ENCODE results near the gene ZWILCH. TPM values are rescaled to one million over a fixed set of nuclear protein-coding genes. Genes with fewer than 3 reads are reported as not detected.

ZWILCH gene
- total and polyA plus RNA-seq, 2 donors (not counting 1 experiment from before 2014, with no cell fraction given), result 14.5 to 25.4 TPM

GRCh38 chr15:66590435-66590834 lies 85.3 kb downstream of the ZWILCH start:
- Histone ChIP-seq H3K27me3 (ENCODE audit: control insufficient read depth, insufficient read depth, low read length) (peaks cover 24% of the 10 kb centered on the region), H3K9ac (ENCODE audit: insufficient read depth, low read length) (no peak overlapping the region), H3K9me3 (ENCODE audit: control insufficient read depth, insufficient read depth, low read depth, low read length) (no peaks in the 10 kb centered on the region), H4K20me1 (ENCODE audit: control insufficient read depth, extremely low read depth, insufficient read depth, low read length) (no peaks in the 10 kb centered on the region), H3K4me1 (ENCODE audit: control insufficient read depth, extremely low read depth, insufficient read depth, low read length) (no peaks in the 10 kb centered on the region), H3K27ac (ENCODE audit: insufficient read depth, low read length) (no peak overlapping the region), H3K4me3 (replicated peaks in 1 of 4; ENCODE audit: control extremely low read depth in 1 of 4, insufficient read depth in 1 of 4, low read depth in 3 of 4, low read length in 4 of 4) (no peak overlapping the region), H3K36me3 (ENCODE audit: control insufficient read depth, insufficient read depth, low read length) (no peaks in the 10 kb centered on the region), H2AFZ (ENCODE audit: low read length) (no peak overlapping the region), H3K79me2 (ENCODE audit: control insufficient read depth, insufficient read depth, low read length) (no peaks in the 10 kb centered on the region), H3K4me2 (ENCODE audit: extremely low read depth, insufficient read depth, low read length) (no peak overlapping the region)
- TF ChIP-seq EZH2 (IDR thresholded peaks at IDR 0.05; ENCODE audit: low read length, missing control alignments), result no peak
- TF ChIP-seq, protein P1, sequence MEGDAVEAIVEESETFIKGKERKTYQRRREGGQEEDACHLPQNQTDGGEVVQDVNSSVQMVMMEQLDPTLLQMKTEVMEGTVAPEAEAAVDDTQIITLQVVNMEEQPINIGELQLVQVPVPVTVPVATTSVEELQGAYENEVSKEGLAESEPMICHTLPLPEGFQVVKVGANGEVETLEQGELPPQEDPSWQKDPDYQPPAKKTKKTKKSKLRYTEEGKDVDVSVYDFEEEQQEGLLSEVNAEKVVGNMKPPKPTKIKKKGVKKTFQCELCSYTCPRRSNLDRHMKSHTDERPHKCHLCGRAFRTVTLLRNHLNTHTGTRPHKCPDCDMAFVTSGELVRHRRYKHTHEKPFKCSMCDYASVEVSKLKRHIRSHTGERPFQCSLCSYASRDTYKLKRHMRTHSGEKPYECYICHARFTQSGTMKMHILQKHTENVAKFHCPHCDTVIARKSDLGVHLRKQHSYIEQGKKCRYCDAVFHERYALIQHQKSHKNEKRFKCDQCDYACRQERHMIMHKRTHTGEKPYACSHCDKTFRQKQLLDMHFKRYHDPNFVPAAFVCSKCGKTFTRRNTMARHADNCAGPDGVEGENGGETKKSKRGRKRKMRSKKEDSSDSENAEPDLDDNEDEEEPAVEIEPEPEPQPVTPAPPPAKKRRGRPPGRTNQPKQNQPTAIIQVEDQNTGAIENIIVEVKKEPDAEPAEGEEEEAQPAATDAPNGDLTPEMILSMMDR (conservative IDR thresholded peaks at IDR 0.05 in 1 of 2, IDR thresholded peaks at IDR 0.05 in 1 of 2; ENCODE audit: low read depth in 1 of 2, low read length in 2 of 2), result no peak
- no peak for DNase-seq (ENCODE audit: low read depth in 2 of 2)

- no peak for DNase-seq (ENCODE audit: low read depth in 2 of 2)
- no peak for TF ChIP-seq EZH2 (IDR thresholded peaks at IDR 0.05; ENCODE audit: low read length, missing control alignments)
These were observed 86.3 kb downstream of the ZWILCH start for GRCh38 chr15:66591322-66591862.

GRCh38 chr15:66592505-66593218 lies 87.5 kb downstream of the ZWILCH start:
- Histone ChIP-seq H4K20me1 (ENCODE audit: control insufficient read depth, extremely low read depth, insufficient read depth, low read length) (no peaks in the 10 kb centered on the region), H3K79me2 (ENCODE audit: control insufficient read depth, insufficient read depth, low read length) (no peaks in the 10 kb centered on the region), H2AFZ (ENCODE audit: low read length) (no peak overlapping the region), H3K9ac (ENCODE audit: insufficient read depth, low read length) (no peak overlapping the region), H3K27me3 (ENCODE audit: control insufficient read depth, insufficient read depth, low read length) (peaks cover 20% of the 10 kb centered on the region), H3K9me3 (ENCODE audit: control insufficient read depth, insufficient read depth, low read depth, low read length) (no peaks in the 10 kb centered on the region), H3K27ac (ENCODE audit: insufficient read depth, low read length) (no peak overlapping the region), H3K4me3 (replicated peaks in 1 of 4; ENCODE audit: control extremely low read depth in 1 of 4, insufficient read depth in 1 of 4, low read depth in 3 of 4, low read length in 4 of 4) (no peak overlapping the region), H3K4me2 (ENCODE audit: extremely low read depth, insufficient read depth, low read length) (no peak overlapping the region), H3K36me3 (ENCODE audit: control insufficient read depth, insufficient read depth, low read length) (no peaks in the 10 kb centered on the region), H3K4me1 (ENCODE audit: control insufficient read depth, extremely low read depth, insufficient read depth, low read length) (no peaks in the 10 kb centered on the region)
- TF ChIP-seq EZH2 (IDR thresholded peaks at IDR 0.05; ENCODE audit: low read length, missing control alignments), result no peak
- TF ChIP-seq, protein P1 (conservative IDR thresholded peaks at IDR 0.05 in 1 of 2, IDR thresholded peaks at IDR 0.05 in 1 of 2; ENCODE audit: low read depth in 1 of 2, low read length in 2 of 2), result no peak
- no peak for DNase-seq (ENCODE audit: low read depth in 2 of 2)

More at GRCh38 chr15:66591322-66591862, 86.3 kb downstream of the ZWILCH start:
- Histone ChIP-seq H3K4me1 (ENCODE audit: control insufficient read depth, extremely low read depth, insufficient read depth, low read length) (no peaks in the 10 kb centered on the region), H4K20me1 (ENCODE audit: control insufficient read depth, extremely low read depth, insufficient read depth, low read length) (no peaks in the 10 kb centered on the region), H3K9ac (ENCODE audit: insufficient read depth, low read length) (no peak overlapping the region), H3K27ac (ENCODE audit: insufficient read depth, low read length) (no peak overlapping the region), H2AFZ (ENCODE audit: low read length) (no peak overlapping the region), H3K79me2 (ENCODE audit: control insufficient read depth, insufficient read depth, low read length) (no peaks in the 10 kb centered on the region), H3K27me3 (ENCODE audit: control insufficient read depth, insufficient read depth, low read length) (peaks cover 20% of the 10 kb centered on the region), H3K4me3 (replicated peaks in 1 of 4; ENCODE audit: control extremely low read depth in 1 of 4, insufficient read depth in 1 of 4, low read depth in 3 of 4, low read length in 4 of 4) (no peak overlapping the region), H3K4me2 (ENCODE audit: extremely low read depth, insufficient read depth, low read length) (no peak overlapping the region), H3K36me3 (ENCODE audit: control insufficient read depth, insufficient read depth, low read length) (no peaks in the 10 kb centered on the region), H3K9me3 (ENCODE audit: control insufficient read depth, insufficient read depth, low read depth, low read length) (no peaks in the 10 kb centered on the region)
